SKM-1 (cell line): Measurements from ENCODE around the gene IPPK.

ENCODE experiments used
- DNase-seq: peaks from one replicate; lab custom pipeline; 2025; ENCODE audit not compliant: unreplicated experiment; lab: John Stamatoyannopoulos, UW

The IPPK gene, protein sequence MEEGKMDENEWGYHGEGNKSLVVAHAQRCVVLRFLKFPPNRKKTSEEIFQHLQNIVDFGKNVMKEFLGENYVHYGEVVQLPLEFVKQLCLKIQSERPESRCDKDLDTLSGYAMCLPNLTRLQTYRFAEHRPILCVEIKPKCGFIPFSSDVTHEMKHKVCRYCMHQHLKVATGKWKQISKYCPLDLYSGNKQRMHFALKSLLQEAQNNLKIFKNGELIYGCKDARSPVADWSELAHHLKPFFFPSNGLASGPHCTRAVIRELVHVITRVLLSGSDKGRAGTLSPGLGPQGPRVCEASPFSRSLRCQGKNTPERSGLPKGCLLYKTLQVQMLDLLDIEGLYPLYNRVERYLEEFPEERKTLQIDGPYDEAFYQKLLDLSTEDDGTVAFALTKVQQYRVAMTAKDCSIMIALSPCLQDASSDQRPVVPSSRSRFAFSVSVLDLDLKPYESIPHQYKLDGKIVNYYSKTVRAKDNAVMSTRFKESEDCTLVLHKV

DNA sequence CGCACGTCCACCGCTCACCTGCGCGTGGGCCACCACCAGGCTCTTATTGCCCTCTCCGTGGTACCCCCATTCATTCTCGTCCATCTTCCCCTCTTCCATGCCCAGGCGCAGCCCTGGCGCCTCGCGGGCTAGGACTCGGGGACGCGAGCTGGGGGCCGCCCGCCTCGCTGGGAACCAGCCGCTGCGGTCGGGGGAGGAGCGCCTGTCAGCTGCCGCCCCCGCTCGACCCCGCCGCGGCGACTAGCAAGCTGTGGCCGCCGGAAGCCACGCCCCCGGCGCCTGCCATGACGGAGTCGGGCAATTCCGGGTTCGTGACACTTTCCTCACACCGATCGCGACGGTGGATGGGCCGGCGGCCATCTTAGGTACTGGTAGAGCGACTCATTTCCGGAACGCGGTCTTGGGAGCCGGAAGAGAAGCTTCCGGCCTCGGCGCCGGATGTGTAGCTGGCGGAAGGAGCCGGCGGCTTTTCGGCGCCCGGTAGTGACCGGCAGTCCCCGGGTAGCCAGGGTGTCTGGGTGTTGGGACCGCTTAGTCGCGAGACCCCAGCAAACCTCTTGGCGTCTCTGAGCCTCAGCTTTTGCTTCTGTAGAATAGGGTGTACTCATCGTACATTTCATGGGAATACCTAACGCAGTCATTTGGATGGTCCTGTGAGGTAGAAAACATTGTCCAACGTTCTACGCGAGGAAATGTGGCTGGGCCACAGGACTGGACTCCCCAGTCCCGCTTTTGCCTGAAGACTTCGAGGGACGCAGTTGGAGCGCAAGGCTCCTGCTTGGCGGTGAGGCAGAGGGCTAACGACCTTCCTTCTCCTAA, at the start of gene IPPK:
Gene IPPK (minus strand): TSS at position 242 of the 819 bp plus-strand sequence. CDS start 143 bp downstream, at position 99.
- DNase-seq = peak; percentile 67

- DNase-seq = no peak
These were observed 49.2 kb upstream of the IPPK start for GRCh38 chr9:92719028-92719647.

DNA sequence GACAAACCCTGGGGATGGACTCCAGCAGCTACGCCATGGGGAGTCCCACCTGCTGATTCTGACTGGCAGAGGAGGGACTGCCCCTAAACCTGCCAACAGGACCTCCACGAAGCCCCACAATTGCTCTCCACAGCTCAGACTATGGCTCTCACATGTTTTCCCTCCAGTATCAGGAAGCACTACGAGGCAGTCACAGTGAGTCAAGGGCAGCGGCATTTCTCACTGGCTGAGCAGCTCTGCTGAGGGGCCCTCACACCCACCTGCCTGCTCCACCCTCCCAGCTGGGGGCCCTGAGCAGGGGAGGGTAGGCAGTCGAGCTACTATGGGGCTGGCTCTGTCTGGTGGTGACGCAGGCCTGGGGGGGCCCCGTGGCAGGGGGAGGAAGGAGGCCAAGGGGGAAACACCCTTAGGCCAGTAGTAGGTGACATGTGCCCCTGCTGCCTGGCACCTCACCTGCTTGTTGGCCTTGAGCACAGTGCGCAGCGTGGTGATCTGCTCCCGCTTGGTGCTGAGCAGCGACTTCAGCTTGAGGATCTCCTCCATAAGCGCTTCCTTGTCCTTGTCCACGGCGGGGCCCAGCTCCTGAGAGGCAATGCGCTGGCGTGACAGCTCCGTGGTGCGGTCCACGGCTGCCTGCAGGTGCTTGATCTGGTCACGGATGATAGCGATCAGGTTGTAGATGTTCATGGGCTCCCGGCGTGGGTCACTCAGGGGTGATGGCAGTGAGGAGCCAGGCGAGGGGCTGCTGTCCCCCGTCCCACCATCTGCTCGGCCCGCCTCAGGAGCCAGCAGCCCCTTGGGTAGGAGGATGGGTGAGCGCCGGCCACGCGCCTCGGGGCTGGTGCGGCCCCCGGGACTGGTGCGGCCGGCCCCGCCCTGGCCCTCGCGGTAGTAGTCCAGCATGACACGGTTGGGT, 48.4 kb upstream of the IPPK start:
- DNase-seq = no peak

DNA sequence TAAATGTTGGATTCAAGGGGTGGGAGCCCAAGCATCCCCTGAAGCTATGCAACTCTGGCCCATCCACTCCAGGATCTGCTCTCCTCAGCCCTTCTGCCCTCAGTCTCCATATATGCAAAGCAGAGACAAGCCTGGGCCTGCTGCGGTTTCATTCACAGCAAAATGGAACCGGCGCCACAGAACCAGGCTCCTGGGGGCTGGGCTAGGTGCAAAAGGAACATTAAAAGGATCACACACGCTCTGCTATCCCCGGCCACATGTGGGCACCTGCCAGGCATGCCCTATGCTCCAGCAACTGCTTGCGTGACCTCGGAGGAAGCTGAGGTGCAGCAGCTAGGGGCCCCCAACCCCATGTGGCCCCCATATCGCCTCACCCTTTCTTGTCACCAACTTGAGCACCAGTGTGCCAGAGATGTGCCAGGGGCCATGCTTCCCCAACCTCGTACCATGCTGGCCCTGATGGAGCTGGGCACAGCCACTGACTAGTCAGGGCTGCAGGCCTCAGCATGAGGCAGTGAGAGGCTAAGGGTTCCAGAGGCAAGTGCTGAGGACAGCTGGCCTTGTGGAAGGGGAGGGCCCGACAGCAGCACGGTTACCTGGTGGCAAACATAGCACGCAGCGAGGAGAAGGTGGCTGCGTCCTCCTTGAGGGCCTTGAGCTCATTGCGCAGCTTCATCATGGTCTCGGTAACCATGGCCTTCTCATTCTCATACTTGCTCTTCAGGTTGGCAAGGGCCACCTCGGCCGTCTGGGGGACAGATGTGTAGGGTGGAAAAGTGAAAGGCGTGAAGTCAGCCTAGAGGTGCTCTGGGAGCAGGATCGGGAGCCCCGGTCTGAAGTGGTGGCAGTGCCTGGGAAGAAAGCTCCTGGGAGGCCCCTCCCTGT, 47.5 kb upstream of the IPPK start:
- DNase-seq = no peak

DNA sequence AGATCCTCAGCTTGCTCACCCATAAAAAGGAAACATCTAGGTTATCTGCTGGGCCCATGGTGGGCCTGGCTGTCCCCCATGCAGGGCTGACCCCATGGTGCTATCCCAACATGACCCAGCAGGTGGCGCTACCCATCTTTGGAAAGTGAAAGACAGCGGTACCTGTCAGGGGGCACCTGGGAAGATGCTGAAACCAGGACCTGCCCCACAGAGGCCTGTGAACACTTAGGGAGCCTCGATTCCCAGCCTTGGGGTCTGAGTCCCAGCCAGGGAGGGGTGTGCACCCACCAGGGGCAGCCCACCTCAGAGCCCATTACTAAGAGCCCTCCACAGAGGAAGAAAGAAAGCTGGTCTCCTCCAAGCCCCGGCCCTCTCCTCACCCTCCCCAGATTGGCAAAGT, 46.6 kb upstream of the IPPK start:
- no peak for DNase-seq

GRCh38 chr9:92715488-92716231, 45.7 kb upstream of the IPPK start:
- no peak for DNase-seq

- DNase-seq = no peak
These were observed 45.0 kb upstream of the IPPK start for GRCh38 chr9:92714787-92715487.

GRCh38 chr9:92714016-92714415, 44.1 kb upstream of the IPPK start:
- DNase-seq = no peak

- no peak for DNase-seq
These were observed 43.6 kb upstream of the IPPK start for GRCh38 chr9:92713528-92713927.

DNA sequence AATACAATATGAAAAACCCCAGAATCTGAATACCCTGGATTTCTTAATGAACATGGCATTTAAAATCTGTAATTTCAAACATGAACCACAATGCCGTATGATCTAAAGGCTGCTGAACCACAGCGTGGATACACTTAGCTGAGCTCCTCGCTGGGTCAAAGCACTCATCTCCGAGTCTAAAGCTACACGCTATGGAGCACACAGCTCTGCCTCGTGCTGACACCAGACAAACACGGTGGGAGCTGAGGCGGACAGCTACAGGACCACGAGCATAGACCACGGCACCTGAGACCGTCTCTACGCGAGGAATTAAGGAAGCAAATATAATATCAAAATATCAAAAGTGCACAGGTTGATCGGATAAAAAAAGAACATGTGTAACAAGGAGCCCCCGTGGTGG, 42.8 kb upstream of the IPPK start:
- no peak for DNase-seq

- no peak for DNase-seq
These were observed 41.9 kb upstream of the IPPK start for GRCh38 chr9:92711844-92712243.

DNA sequence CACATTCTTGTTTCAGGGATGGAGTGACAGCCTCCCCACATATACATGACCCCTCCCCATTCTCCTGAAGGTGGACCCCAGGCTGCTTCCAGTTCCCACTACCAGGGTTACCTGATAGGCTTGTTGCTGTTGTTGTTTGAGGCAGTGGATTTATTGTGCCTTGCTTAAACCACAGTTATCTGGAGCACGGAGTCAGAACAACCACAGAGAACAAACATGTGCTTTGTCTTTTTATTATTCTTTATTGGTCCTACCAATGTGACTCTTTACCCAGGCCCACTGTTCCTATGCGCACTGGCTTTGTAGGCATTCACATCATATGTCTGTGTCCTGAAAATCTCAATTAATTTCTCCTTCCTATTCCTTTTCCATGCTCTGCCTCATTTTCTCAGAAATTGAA, 41.2 kb upstream of the IPPK start:
- no peak for DNase-seq

DNA sequence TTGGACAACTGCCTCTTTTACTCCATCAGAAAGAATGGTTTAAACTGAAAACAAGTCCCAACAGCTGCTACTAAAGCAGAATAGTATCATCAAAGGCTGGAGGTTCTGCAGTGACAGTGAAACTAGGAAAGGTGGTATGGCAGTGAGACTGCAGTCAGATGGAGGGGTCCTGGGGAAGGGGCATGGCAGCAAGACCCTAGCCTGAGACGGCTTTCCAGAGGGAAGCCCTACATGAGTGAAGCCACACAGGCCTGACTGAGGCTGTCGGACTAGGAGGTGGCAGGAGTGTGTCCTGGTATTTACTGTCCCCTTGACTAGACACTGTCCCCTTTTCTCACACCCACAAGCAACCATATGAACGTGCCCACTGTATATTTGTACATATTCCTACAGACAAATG, 40.4 kb upstream of the IPPK start:
- DNase-seq = no peak

GRCh38 chr9:92709954-92710353, 40.0 kb upstream of the IPPK start:
- no peak for DNase-seq

DNA sequence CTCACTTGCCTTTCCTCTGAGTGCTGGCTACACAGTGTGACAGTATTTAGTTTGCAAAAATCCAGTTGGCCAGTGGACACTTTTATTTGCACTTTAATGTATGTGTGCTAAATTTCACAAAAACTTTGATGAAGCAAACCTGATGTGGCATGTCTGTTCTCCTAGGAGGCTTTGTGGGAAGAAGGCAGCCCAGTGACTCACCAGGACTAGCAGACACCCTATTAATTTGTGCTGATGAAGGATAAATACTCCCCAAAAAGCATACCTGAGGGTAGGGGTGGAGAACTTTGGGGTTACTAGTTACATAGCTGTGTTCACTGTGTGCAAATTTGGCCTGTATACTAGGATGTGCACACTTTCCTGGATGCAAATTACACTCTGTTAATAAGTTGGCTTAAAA, 39.3 kb upstream of the IPPK start:
- no peak for DNase-seq

GRCh38 chr9:92707530-92707929, 37.6 kb upstream of the IPPK start:
- DNase-seq = no peak

DNA sequence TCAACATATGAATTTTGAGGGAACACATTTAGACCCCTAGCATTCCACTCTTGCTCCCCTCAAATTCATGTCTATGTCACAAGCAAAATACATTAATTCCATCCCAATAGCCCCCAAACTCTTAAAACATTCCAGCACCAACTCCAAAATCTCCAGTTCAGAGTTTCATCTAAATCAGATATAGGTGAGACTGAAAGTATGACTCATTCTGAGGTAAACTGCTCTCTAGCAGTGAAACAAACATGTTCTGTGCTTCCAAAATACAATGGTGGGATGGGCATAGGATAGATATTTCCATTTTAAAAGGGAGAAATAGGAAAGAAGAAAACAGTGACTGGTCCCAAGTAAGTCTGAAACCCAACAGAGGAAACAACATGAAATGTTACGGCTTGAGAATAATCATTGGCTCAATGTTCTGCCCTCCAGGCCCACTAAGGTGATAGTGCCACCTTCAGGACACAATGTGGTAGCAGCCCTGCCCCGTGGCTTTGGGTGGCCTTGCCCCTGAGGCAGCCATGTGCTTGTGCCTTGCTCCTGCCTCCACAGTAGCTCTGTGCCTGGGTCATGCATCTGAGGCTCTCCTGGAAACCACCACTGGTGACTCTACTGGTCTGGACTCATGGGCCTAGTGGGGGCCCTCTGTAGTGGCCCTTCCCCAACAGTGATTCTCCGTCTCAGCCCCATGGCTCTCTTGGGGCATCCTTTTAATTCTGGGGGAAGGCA, 36.4 kb upstream of the IPPK start:
- no peak for DNase-seq

GRCh38 chr9:92704528-92704927, 34.6 kb upstream of the IPPK start:
- DNase-seq = no peak
